RPMI8226 (cell line): Measurements from ENCODE around the gene C1QTNF12.

Source experiments
- DNase-seq: peaks from one replicate; pipeline ENCODE4 v3.0.0-alpha.2; 2015

Gene C1QTNF12

GRCh38 chr1:1239614-1240347 lies 6.7 kb downstream of the C1QTNF12 start:
- no peak for DNase-seq

GRCh38 chr1:1239227-1239613 lies 7.3 kb downstream of the C1QTNF12 start:
- no peak for DNase-seq

GRCh38 chr1:1238702-1239178 lies 7.8 kb downstream of the C1QTNF12 start:
- DNase-seq, result no peak

GRCh38 chr1:1237874-1238701 lies 8.4 kb downstream of the C1QTNF12 start:
- DNase-seq, result no peak

- no peak for DNase-seq
These were observed 9.3 kb downstream of the C1QTNF12 start for GRCh38 chr1:1236945-1237873.

GRCh38 chr1:1236176-1236763 lies 10.3 kb downstream of the C1QTNF12 start:
- peak; percentile 91 for DNase-seq

- no peak for DNase-seq
These were observed 11.3 kb downstream of the C1QTNF12 start for GRCh38 chr1:1235016-1235744.

- no peak for DNase-seq
These were observed 12.2 kb downstream of the C1QTNF12 start for GRCh38 chr1:1234180-1234808.

GRCh38 chr1:1233567-1233892 lies 13.0 kb downstream of the C1QTNF12 start:
- DNase-seq, result no peak

GRCh38 chr1:1232796-1233566 lies 13.5 kb downstream of the C1QTNF12 start:
- DNase-seq, result no peak

GRCh38 chr1:1232208-1232795 lies 14.2 kb downstream of the C1QTNF12 start, which contains the start of gene B3GALT6:
Gene B3GALT6 (plus strand): TSS chr1:1232237. CDS start chr1:1232279, 42 bp downstream.
- no peak for DNase-seq

- peak; percentile 99 for DNase-seq
These were observed 14.9 kb downstream of the C1QTNF12 start, which contains the start of gene SDF4 for GRCh38 chr1:1231400-1232207. Gene SDF4 (minus strand): TSS chr1:1232001. CDS start chr1:1228772, 3,229 bp downstream.

GRCh38 chr1:1230656-1231399 lies 15.7 kb downstream of the C1QTNF12 start:
- DNase-seq, result peak; percentile 52

GRCh38 chr1:1229770-1230169 lies 16.8 kb downstream of the C1QTNF12 start:
- DNase-seq, result no peak

GRCh38 chr1:1228596-1229321 lies 17.8 kb downstream of the C1QTNF12 start:
- DNase-seq, result no peak

GRCh38 chr1:1228187-1228586 lies 18.3 kb downstream of the C1QTNF12 start:
- DNase-seq, result no peak

- no peak for DNase-seq
These were observed 19.1 kb downstream of the C1QTNF12 start for GRCh38 chr1:1227386-1227785.
